ENCODE data around the gene PRKAG1.

The PRKAG1 gene

GRCh38 chr12:49052451-49053208 is 34.1 kb upstream of the PRKAG1 start:
- no peak for DNase-seq (ENCODE audit: low spot score)
- no peak for TF ChIP-seq CTCF (IDR thresholded peaks at IDR 0.05; ENCODE audit: extremely low read depth, missing control alignments)

DNA sequence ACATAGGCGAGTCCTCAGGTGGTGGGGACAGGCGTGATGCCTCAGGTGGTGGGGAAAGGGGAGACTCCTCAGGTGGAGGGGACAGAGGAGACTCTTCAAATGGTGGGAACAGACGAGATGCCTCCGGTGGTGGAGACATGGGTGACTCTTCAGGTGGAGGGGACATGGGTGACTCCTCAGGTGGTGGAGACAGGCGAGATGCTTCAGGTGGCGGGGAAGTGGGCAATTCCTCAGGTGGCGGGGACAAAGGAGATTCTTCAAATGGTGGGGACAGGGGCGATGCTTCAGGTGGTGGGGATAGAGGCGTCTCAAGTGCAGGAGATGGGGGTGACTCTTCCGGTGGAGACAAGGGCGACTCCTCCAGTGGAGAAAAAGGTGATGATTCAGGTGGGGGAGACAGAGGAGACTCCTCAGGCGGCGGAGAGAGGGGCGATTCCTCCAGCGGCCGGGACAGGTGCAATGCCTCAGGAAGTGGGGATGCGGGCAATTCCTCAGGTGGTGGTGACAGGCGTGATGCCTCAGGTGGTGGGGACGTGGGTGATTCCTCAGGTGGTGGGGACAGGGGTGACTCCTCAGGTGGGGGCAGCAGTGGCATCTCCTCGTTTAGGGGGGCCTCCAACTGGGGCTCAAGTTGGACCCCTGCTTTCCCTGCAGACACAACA is 33.3 kb upstream of the PRKAG1 start:
- no peak for DNase-seq (ENCODE audit: low spot score)
- no peak for TF ChIP-seq CTCF (IDR thresholded peaks at IDR 0.05; ENCODE audit: extremely low read depth, missing control alignments)

DNA sequence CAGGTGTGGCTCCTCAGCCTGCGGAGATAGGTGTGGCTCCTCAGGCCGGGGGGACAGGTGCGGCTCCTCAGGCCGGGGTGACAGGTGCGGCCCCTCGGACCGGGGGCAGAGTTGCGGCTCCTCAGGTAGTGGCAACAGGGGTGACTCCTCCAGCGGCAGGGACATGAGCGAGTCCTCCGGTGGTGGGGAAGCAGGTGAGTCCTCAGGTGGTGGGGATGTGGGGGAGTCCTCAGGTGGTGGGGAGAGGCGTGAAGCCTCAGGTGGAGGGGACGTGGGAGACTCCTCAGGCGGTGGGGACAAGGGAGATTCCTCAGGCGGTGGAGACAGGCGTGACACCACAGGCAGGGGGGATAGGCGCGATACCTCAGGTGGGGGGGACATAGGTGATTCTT is 32.8 kb upstream of the PRKAG1 start:
- no peak for TF ChIP-seq CTCF (IDR thresholded peaks at IDR 0.05; ENCODE audit: extremely low read depth, missing control alignments)
- DNase-seq (ENCODE audit: low spot score), result no peak

DNA sequence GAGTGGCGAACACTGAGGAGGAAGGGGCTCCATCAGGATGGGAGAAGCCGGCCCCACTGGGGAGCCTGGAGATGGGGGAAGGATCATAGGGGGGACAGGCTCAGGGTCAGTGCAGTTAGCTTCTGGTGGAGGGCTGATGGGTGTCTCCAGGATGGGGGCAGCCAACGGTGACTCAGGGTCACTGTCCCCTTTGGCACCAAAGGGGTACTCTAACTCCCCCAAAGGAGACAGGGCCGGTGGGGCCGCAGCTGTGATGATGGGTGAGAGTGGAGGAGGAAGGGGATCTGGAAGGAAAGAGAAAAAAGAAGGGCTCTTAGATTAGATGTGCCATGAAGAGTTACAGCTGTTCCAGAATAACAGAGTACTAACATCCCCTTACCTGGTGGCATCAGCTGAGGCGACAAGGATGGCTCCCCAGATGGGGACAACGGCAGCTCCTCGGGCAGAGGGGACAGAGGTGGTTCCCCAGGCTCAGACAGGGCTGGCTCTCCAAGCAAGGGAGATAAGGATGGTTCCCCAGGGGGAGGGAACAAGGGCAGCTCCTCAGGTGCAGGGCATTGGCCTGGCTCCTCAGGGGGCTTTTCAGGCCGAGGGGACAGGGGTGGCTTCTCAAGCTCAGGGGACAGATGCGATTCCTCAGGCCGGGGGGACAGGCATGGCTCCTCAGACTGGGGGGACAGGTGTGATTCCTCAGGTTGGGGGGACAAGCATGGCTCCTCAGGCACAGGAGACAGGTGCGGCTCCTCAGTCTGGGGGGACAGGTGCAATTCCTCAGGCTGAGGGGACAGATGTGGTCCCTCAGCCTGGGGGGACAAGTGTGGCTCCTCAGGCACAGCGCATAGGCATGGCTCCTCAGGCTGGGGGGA is 32.2 kb upstream of the PRKAG1 start:
- no peak for TF ChIP-seq CTCF (IDR thresholded peaks at IDR 0.05; ENCODE audit: extremely low read depth, missing control alignments)
- no peak for DNase-seq (ENCODE audit: low spot score)

- TF ChIP-seq CTCF (IDR thresholded peaks at IDR 0.05; ENCODE audit: extremely low read depth, missing control alignments), result no peak
- DNase-seq (ENCODE audit: low spot score), result no peak
Observed at GRCh38 chr12:49049566-49050224, 31.1 kb upstream of the PRKAG1 start.

DNA sequence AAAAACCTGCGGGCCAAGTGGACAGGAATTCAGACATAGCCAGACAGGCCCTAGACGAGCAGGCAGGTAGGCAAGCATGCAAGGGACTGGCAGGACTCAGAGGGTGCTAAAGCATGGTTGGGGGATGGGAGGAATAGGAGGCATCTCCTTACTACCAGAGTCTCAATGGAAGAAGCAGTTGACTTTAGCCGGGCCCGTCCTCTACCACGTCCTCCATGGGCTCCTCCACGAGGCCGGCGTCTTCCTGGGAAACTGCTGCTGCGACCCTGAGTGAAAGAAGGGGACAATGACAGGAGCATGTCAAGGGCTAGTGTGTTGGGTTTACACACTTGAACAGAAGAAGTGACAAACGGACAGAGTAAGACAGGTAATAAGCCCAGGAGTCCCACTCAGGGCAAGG is 30.4 kb upstream of the PRKAG1 start:
- TF ChIP-seq CTCF (IDR thresholded peaks at IDR 0.05; ENCODE audit: extremely low read depth, missing control alignments), result no peak

More for the DNA sequence above, 30.4 kb upstream of the PRKAG1 start:
- no peak for DNase-seq (ENCODE audit: low spot score)
